H1 (cell line): Measurements from ENCODE around the gene FOXL2NB. TPM values are rescaled to one million over a fixed set of nuclear protein-coding genes. Genes with fewer than 3 reads are reported as not detected.
A peak's percentile ranks its signal among the peaks of the same experiment; 100 is the strongest.

Experiments used
- BACH1 ChIP-seq: IDR thresholded peaks from 2 replicates; pipeline ENCODE4 v1.6.1; 2012; ENCODE audit warnings: low read length, improper control_type of control experiment
- BCL11A ChIP-seq, 2 experiments: IDR thresholded peaks; one replicate each; pipeline ENCODE4 v1.6.1; 2011; ENCODE audit warnings: low read depth in 2 of 2, low read length in 2 of 2, mild to moderate bottlenecking in 2 of 2
- CREB1 ChIP-seq: IDR thresholded peaks from 2 replicates; pipeline ENCODE4 v1.6.1; 2012; ENCODE audit warnings: inconsistent platforms
- EGR1 ChIP-seq: IDR thresholded peaks from 2 replicates; pipeline ENCODE4 v1.6.1; 2011; ENCODE audit warnings: low read depth, low read length, borderline replicate concordance
- EP300 ChIP-seq, 2 experiments: IDR thresholded peaks; 1 replicate in 1 of 2; 2 replicates in 1 of 2; pipeline ENCODE4 v1.6.1; 2011 to 2012; ENCODE audit warnings: low read depth in 2 of 2, low read length in 2 of 2, mild to moderate bottlenecking in 2 of 2, borderline replicate concordance in 1 of 2, inconsistent platforms in 1 of 2, moderate library complexity in 1 of 2
- GABPA ChIP-seq: IDR thresholded peaks from 2 replicates; pipeline ENCODE4 v1.6.1; 2011; ENCODE audit warnings: mild to moderate bottlenecking, low read length, moderate library complexity, borderline replicate concordance; ENCODE audit not compliant: insufficient read depth
- GTF2F1 ChIP-seq: IDR thresholded peaks from 2 replicates; pipeline ENCODE4 v1.6.1; 2012; ENCODE audit warnings: low read depth, low read length, improper control_type of control experiment, borderline replicate concordance
- HDAC2 ChIP-seq, 2 experiments: fragments of 300-600 bp in 1 of 2; sonication (generic) in 1 of 2; IDR thresholded peaks; 2 replicates each; pipeline ENCODE4 v1.6.1; 2011 to 2012; ENCODE audit warnings: low read depth in 2 of 2, low read length in 2 of 2, mild to moderate bottlenecking in 2 of 2, moderate library complexity in 2 of 2, borderline replicate concordance in 1 of 2, inconsistent platforms in 1 of 2
- JUND ChIP-seq: IDR thresholded peaks from 2 replicates; pipeline ENCODE4 v1.6.1; 2011; ENCODE audit warnings: mild to moderate bottlenecking, improper control_type of control experiment, low read length
- NRF1 ChIP-seq: IDR thresholded peaks from 2 replicates; pipeline ENCODE4 v1.6.1; 2011; ENCODE audit warnings: mild to moderate bottlenecking, low read depth, low read length, improper control_type of control experiment
- POLR2A ChIP-seq, 2 experiments: IDR thresholded peaks; 1 replicate in 1 of 2; 2 replicates in 1 of 2; pipeline ENCODE4 v1.6.1; 2011; ENCODE audit warnings: low read depth in 2 of 2, low read length in 2 of 2, mild to moderate bottlenecking in 2 of 2; ENCODE audit errors: control extremely low read depth in 1 of 2
- POLR2AphosphoS5 ChIP-seq: IDR thresholded peaks from 2 replicates; pipeline ENCODE4 v1.6.1; 2011; ENCODE audit warnings: low read depth, low read length
- POU5F1 ChIP-seq: IDR thresholded peaks from 2 replicates; pipeline ENCODE4 v1.6.1; 2011; ENCODE audit warnings: low read depth, mild to moderate bottlenecking, low read length, moderate library complexity
- SAP30 ChIP-seq: fragments of 300-600 bp; sonication (generic); IDR thresholded peaks from 2 replicates; pipeline ENCODE4 v1.7.1; 2012; ENCODE audit warnings: low read length, moderate library complexity, mild to moderate bottlenecking, inconsistent platforms; ENCODE audit not compliant: insufficient read depth, insufficient replicate concordance
- SIRT6 ChIP-seq: IDR thresholded peaks from one replicate; pipeline ENCODE4 v1.7.1; 2012; ENCODE audit warnings: low read length, inconsistent platforms
- SIX5 ChIP-seq: IDR thresholded peaks from 2 replicates; pipeline ENCODE4 v1.6.1; 2011; ENCODE audit warnings: mild to moderate bottlenecking, low read depth, low read length
- SRF ChIP-seq: IDR thresholded peaks from 2 replicates; pipeline ENCODE4 v1.6.1; 2011; ENCODE audit warnings: mild to moderate bottlenecking, low read depth, low read length, moderate library complexity
- TAF1 ChIP-seq: IDR thresholded peaks from 2 replicates; pipeline ENCODE4 v1.6.1; 2011; ENCODE audit warnings: mild to moderate bottlenecking, low read depth, low read length
- TAF7 ChIP-seq: optimal IDR thresholded peaks from 2 replicates; pipeline ENCODE3; 2011; ENCODE audit warnings: low read depth, mild to moderate bottlenecking, inconsistent platforms, low read length, moderate library complexity, borderline replicate concordance
- TBP ChIP-seq: IDR thresholded peaks from 2 replicates; pipeline ENCODE4 v1.6.1; 2011; ENCODE audit warnings: low read depth, low read length, improper control_type of control experiment
- polyA plus RNA-seq, 7 experiments: library from polyadenylated mRNA; depleted of rRNA in 3 of 7; stranded (reverse) in 5 of 7; unstranded in 2 of 7; fragments of >200 nt in 5 of 7; fragments of 200-250 nt in 2 of 7; gene quantifications; 1 replicate in 5 of 7; 2 replicates in 1 of 7; 4 replicates in 1 of 7; pipeline versions ENCODE4 v1.2.1 to v1.2.3, GENCODE V29; 2011 to 2013; ENCODE audit warnings: missing spikeins in 2 of 7, mixed read lengths in 2 of 7
- total RNA-seq: library from RNA; stranded (reverse); fragmentation: NEBNext Ultra II Directional; extraction: Animal tissue kit (Norgen Biotek cat#: 25700); gene quantifications from 2 replicates; pipeline ENCODE4 v1.2.1, GENCODE V29; 2021
- TF ChIP-seq, protein P1 (sequence below), 3 experiments: IDR thresholded peaks; 1 replicate in 2 of 3; 2 replicates in 1 of 3; pipeline versions ENCODE4 v1.5.1 to v1.6.1; 2011; ENCODE audit warnings: low read length in 3 of 3, mild to moderate bottlenecking in 3 of 3, inconsistent platforms in 2 of 3, low read depth in 1 of 3, moderate library complexity in 1 of 3; ENCODE audit not compliant: insufficient read depth in 1 of 3; ENCODE audit errors: control extremely low read depth in 1 of 3

FOXL2NB gene
- total and polyA plus RNA-seq, 2 of the 8 experiments (the other 6 are each of a cell fraction or from before 2014, with no cell fraction given): 5.4 to 7.3 TPM

DNA sequence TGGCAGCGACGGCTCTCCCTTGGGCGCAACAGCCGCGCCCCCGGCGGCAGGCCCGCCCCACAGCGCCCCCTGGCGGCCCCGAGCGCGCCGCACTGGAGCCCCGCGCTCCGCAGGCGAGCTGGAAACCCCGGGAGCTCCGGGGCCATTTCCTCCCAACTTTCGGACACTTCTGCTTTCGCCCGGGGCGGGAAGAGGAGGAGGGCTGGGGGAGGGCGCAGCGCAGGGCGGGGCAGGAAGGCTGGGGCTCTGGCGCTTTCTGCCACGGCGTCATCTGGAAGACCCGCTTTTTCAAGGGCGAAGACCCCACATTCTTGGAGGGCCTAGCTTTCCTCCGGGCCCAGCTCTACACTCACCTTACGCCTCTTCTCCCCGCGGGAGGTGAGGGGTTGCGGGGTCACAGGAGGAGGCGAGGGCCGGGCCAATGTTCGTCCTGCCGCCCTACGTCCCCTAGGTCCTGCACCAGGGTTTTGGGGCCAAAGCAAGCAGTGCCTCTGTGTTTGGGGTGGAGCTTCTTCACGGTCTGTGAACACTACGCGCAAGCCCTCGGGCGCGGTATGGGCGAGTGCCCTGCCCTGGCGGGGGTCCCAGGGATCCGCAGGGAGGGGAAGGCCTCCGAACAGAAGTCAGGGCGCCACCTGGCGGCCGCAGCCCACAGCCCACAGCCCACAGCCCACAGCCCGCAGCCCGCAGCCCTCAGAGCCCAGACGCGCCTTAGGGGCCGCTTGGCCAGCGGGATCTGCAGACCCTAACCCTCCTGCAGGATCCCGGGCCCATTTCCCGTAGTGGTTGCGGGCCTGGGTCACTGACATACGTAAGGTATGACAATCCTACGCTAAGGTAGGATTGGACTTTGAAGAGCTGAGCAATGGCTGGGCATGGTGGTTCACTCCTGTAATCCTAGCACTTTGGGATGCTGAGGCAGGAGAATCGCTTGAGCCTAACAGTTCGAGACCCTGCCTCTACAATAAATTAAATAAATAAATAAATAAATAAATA, 31.2 kb upstream of the FOXL2NB start (continued):
- TF ChIP-seq EP300 (IDR thresholded peaks at IDR 0.05; ENCODE audit: borderline replicate concordance in 1 of 2, low read depth in 2 of 2, low read length in 2 of 2) (peak in 1 of 2 experiments; percentile 50; a peak in 1 of 3 replicates), GABPA (no peak), GTF2F1 (no peak), POLR2AphosphoS5 (peak; percentile 60), BCL11A (IDR thresholded peaks at IDR 0.05; ENCODE audit: low read depth in 2 of 2, low read length in 2 of 2) (no peak), POU5F1 (no peak), NRF1 (0 out of 2 replicates have a peak, but pooled peaks have one; percentile 2), EGR1 (peak; percentile 25; the same call in 1 of the 2 replicates), JUND (no peak), TBP (peak; percentile 27; the same call in 1 of the 2 replicates), HDAC2 (IDR thresholded peaks at IDR 0.05; ENCODE audit: borderline replicate concordance in 1 of 2, low read depth in 2 of 2, low read length in 2 of 2) (peak in 1 of 2 experiments; percentile 60; a peak in 2 of 4 replicates), CREB1 (peak; percentile 35), TAF7 (peak; percentile 38), SRF (peak; percentile 33; the same call in 1 of the 2 replicates), TAF1 (peak; percentile 56; the same call in 1 of the 2 replicates), POLR2A (IDR thresholded peaks at IDR 0.05; ENCODE audit: control extremely low read depth in 1 of 2, low read depth in 2 of 2, low read length in 2 of 2) (peak in 1 of 2 experiments; percentile 57; a peak in 1 of 3 replicates), SAP30 (no peak), SIRT6 (no peak), BACH1 (0 out of 2 replicates have a peak, but pooled peaks have one; percentile 27), SIX5 (no peak)
- TF ChIP-seq, protein P1, sequence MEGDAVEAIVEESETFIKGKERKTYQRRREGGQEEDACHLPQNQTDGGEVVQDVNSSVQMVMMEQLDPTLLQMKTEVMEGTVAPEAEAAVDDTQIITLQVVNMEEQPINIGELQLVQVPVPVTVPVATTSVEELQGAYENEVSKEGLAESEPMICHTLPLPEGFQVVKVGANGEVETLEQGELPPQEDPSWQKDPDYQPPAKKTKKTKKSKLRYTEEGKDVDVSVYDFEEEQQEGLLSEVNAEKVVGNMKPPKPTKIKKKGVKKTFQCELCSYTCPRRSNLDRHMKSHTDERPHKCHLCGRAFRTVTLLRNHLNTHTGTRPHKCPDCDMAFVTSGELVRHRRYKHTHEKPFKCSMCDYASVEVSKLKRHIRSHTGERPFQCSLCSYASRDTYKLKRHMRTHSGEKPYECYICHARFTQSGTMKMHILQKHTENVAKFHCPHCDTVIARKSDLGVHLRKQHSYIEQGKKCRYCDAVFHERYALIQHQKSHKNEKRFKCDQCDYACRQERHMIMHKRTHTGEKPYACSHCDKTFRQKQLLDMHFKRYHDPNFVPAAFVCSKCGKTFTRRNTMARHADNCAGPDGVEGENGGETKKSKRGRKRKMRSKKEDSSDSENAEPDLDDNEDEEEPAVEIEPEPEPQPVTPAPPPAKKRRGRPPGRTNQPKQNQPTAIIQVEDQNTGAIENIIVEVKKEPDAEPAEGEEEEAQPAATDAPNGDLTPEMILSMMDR (IDR thresholded peaks at IDR 0.05; ENCODE audit: control extremely low read depth in 1 of 3, insufficient read depth in 1 of 3, low read depth in 1 of 3, low read length in 3 of 3): peak; percentile 77 to 97 (median 80)
